ENCODE results near the gene PRC1. TPM values are rescaled to one million over a fixed set of nuclear protein-coding genes. Genes with fewer than 3 reads are reported as not detected.
A peak's percentile ranks its signal among the peaks of the same experiment; 100 is the strongest.

The PRC1 gene
- total RNA-seq, 4 donors from 2014 or later = 8.1 to 58.0 (median 23.7) TPM

DNA sequence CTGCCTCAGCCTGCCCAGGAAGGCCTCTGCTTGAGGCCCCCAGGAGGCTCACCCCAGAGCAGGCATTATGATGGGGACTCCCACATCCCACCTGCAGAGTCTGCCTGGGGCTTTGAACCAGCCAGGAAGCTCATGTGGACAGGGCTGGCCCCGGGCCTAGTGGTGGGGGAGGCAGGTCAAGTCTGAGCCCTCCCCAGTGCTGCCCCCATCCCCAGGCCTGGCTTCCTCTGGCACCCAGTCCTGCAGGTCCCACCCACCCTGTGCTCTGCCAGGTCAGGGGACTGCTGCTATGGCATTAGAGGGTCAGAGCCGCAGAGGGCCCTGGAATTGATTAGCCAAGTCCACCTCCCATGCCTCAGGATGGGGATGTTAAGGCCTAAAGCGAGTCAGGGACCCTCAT is 45.7 kb upstream of the PRC1 start:
- H3K36me3 ChIP-seq = no peaks in the 10 kb centered on the region
- H3K27me3 ChIP-seq = no peaks in the 10 kb centered on the region
- in situ Hi-C loops (cut with MboI; ENCODE audit: low pct_ligation_motif_present in 1 of 4, low pct_unique_long_range_greater_than_20kb in 1 of 4, low sequenced_read_pairs in 3 of 4) = no loop called here
- WGBS, 2 donors (ENCODE audit: low coverage in 1 of 2) = 84% methylated on average over 3 of the region's 3 CpGs; no CpG with 5 or more reads in 1 of the 2 donors
- TF ChIP-seq POLR2A (IDR thresholded peaks at IDR 0.05) = no peak
- no peaks in the 10 kb centered on the region for H3K9me3 ChIP-seq
- intact Hi-C loops (cut with DNase I; ENCODE audit: low total_unique reads) = loop anchor here (10.0 kb wide), 1 partner anchor 75 kb away; no protein-coding TSS in a partner anchor
- DNase-seq = no peak
- no peaks in the 10 kb centered on the region for H3K4me1 ChIP-seq
- H3K4me3 ChIP-seq = no peak overlapping the region
- H3K27ac ChIP-seq = no peak overlapping the region

DNA sequence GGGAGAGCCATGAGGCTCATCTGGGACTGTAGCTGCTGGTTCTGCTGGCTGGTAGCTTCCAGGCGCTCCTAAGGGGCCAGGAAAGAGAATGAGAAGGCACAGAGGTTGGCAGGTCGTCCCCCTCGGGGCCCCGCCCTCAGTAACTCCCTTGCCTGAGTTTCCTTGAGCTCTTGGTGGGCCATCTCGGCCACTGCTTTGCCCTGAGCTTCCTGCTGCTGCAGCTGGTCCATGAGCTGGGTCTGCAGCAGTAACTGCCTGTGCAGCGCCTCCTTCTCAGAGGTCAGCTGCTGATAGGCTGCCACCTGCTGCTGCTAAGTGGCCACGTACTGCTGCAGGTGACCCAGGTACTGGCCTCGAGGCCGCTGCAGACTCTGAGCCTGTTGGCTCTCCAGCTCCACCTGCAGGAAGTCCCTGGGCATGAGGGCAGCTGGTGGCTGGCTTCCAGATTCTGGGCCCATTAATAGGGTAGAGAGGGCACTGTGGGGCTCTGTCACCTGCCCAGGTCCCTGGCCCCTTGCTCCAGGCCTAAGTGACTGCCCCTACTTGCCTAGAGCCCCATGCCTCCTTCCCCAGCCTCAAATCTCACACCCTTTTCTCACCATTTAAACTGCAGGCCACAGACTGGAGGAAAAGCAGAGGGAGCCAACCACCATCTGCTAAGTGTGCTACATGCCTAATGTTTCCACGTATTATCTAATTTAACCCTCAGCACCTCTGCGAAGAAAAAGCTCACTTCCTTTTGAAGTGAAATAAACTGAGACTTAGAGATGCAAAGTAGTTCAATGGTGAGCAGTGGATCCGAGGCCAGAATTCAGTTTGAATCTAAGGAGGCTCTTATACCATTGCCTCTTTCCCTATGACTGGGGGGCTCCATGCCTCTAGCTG is 38.8 kb upstream of the PRC1 start:
- Histone ChIP-seq H3K36me3 (no peaks in the 10 kb centered on the region), H3K4me1 (peaks cover 0 to 3% (median 0%) of the 10 kb centered on the region in 4 donors), H3K4me3 (no peak overlapping the region), H3K27ac (no peak overlapping the region), H3K9me3 (no peaks in the 10 kb centered on the region), H3K27me3 (no peaks in the 10 kb centered on the region)
- in situ Hi-C loops (cut with MboI; ENCODE audit: low pct_ligation_motif_present in 1 of 4, low pct_unique_long_range_greater_than_20kb in 1 of 4, low sequenced_read_pairs in 3 of 4) = no loop called here
- intact Hi-C loops (cut with DNase I; ENCODE audit: low total_unique reads) = loop anchor here (10.0 kb wide), 1 partner anchor 68 kb away; no protein-coding TSS in a partner anchor
- DNase-seq = peak; percentile 88
- TF ChIP-seq, protein P1, sequence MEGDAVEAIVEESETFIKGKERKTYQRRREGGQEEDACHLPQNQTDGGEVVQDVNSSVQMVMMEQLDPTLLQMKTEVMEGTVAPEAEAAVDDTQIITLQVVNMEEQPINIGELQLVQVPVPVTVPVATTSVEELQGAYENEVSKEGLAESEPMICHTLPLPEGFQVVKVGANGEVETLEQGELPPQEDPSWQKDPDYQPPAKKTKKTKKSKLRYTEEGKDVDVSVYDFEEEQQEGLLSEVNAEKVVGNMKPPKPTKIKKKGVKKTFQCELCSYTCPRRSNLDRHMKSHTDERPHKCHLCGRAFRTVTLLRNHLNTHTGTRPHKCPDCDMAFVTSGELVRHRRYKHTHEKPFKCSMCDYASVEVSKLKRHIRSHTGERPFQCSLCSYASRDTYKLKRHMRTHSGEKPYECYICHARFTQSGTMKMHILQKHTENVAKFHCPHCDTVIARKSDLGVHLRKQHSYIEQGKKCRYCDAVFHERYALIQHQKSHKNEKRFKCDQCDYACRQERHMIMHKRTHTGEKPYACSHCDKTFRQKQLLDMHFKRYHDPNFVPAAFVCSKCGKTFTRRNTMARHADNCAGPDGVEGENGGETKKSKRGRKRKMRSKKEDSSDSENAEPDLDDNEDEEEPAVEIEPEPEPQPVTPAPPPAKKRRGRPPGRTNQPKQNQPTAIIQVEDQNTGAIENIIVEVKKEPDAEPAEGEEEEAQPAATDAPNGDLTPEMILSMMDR (IDR thresholded peaks at IDR 0.05) = peak; percentile 58 to 89 (median 73)
- TF ChIP-seq POLR2AphosphoS5 (IDR thresholded peaks at IDR 0.05) = no peak
- WGBS, 2 donors (ENCODE audit: low coverage in 1 of 2) = 56% methylated on average over 9 of the region's 12 CpGs; no CpG with 5 or more reads in 1 of the 2 donors

DNA sequence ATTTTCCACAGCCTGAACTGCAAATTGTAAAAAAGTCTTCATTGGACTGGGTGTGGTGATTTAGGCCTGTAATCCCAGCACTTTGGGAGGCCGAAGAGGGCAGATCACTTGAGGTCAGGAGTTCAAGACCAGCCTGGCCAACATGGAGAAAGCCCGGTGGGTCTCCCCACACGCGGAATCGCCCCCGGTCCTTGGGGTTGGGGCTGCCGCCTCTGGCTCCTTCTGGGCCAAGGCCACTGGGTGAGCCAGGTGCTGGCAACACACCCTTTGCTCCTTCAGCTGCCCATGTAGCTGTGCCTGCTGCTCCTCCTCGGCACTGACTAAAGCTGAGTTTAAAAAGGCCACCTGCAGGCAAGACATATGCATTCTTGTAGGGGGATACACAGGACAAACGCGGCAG is 37.5 kb upstream of the PRC1 start:
- Histone ChIP-seq H3K9me3 (no peaks in the 10 kb centered on the region), H3K4me1 (peaks cover 0 to 3% (median 0%) of the 10 kb centered on the region in 4 donors), H3K36me3 (no peaks in the 10 kb centered on the region), H3K27ac (no peak overlapping the region), H3K27me3 (no peaks in the 10 kb centered on the region), H3K4me3 (no peak overlapping the region)
- DNase-seq = no peak
- 75% methylated on average over 10 of the region's 10 CpGs; no CpG with 5 or more reads in 1 of the 2 donors for WGBS, 2 donors (ENCODE audit: low coverage in 1 of 2)
- intact Hi-C loops (cut with DNase I; ENCODE audit: low total_unique reads) = loop anchor here (10.0 kb wide), 1 partner anchor 67 kb away; no protein-coding TSS in a partner anchor
- in situ Hi-C loops (cut with MboI; ENCODE audit: low pct_ligation_motif_present in 1 of 4, low pct_unique_long_range_greater_than_20kb in 1 of 4, low sequenced_read_pairs in 3 of 4) = no loop called here
- no peak for TF ChIP-seq EP300 (IDR thresholded peaks at IDR 0.05; ENCODE audit: low read depth)
- TF ChIP-seq, protein P1 (IDR thresholded peaks at IDR 0.05) = no peak
- no peak for TF ChIP-seq POLR2A (IDR thresholded peaks at IDR 0.05)
- no peak for TF ChIP-seq POLR2AphosphoS5 (IDR thresholded peaks at IDR 0.05)

DNA sequence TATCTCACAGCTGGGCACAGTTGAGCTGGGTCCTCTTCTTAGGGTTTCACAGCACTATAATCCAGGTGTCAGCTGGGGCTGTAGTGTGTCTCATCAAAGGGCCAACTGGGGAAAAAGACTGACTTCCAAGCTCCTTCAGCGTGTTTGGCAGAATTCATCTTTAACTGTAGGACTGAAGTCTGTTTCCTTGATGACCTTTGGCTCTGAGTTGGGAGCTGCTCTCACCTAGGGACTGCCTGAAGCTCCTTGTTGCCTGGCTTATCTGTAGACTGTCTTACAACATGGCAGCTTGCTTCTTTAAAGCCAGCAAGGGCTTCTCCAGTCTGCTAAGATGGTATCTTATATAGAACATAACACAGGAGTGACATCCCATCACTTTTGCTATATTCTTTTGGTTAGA is 33.3 kb upstream of the PRC1 start:
- no peaks in the 10 kb centered on the region for H3K9me3 ChIP-seq
- DNase-seq = no peak
- no peak overlapping the region for H3K4me3 ChIP-seq
- intact Hi-C loops (cut with DNase I; ENCODE audit: low total_unique reads) (no loop called here), in situ Hi-C loops (cut with MboI; ENCODE audit: low pct_ligation_motif_present in 1 of 4, low pct_unique_long_range_greater_than_20kb in 1 of 4, low sequenced_read_pairs in 3 of 4) (no loop called here)
- no peaks in the 10 kb centered on the region for H3K27me3 ChIP-seq
- H3K4me1 ChIP-seq = peaks cover 0 to 7% (median 6%) of the 10 kb centered on the region in 4 donors
- no peaks in the 10 kb centered on the region for H3K36me3 ChIP-seq
- 20 to 39% methylated on average over 1 of the region's 1 CpG for WGBS, 2 donors (ENCODE audit: low coverage in 1 of 2)
- no peak overlapping the region for H3K27ac ChIP-seq
- TF ChIP-seq POLR2AphosphoS5 (IDR thresholded peaks at IDR 0.05) (no peak), EP300 (IDR thresholded peaks at IDR 0.05; ENCODE audit: low read depth) (no peak), POLR2A (IDR thresholded peaks at IDR 0.05) (no peak)
- TF ChIP-seq, protein P1 (IDR thresholded peaks at IDR 0.05) = no peak

Data from transverse colon (tissue), 4 donors.